GM12864 (cell line): ENCODE data around the gene ZNF584.

Source experiments
- DNase-seq: peaks from one replicate; pipeline ENCODE4 v3.0.0-alpha.2; 2011; ENCODE audit warnings: low read depth
- H3K4me3 ChIP-seq: 2 replicates; pipeline ENCODE4 v1.5.1; 2011; ENCODE audit warnings: mild to moderate bottlenecking, low read depth, low read length, control low read depth
- TF ChIP-seq, protein P1 (sequence below): IDR thresholded peaks from 2 replicates; pipeline ENCODE4 v1.5.1; 2011; ENCODE audit warnings: low read depth, mild to moderate bottlenecking, moderate library complexity, low read length, control low read depth, inconsistent platforms; ENCODE audit errors: missing control alignments

The ZNF584 gene

DNA sequence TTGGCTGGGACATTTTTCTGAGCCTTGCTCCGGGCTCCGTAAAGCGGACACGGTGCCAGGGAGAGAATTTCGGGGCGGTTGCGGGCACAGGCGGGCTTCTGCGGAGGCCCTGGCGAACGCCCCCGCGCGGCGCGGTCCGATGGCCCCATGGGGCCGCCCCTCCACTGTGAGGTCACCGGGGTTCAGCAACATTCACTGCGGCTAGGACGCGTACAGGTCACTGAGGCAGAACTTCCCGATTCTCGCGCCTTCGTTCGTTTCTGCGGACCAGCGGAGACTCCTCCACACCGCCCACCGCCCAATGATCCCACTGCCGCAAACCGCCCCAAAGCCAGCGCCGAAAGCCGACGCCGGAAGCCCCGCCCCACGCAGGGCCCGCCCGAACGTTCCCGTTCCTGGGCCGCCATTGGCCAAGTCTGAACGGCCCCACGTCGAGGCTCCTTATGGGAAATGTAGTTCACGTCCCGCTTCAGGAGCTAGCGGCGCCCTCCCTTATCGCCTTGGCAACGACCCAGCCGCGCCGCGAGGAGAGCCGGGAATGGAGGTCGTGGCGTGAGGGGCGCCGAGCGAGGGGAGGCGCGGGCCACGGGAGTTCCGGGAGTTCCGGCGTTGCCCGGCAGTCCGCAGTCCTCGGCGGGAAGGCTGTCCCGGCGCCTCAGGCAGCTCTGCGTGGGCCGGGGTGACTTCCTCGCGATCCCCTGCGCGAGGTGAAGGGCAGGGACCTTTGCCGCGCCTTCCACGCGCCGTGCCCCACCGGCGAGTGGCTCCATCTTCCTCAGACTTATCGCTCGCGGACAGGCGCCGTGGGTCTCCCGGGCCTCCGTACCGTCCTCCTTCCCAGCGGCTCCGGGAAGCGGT is at the start of gene ZNF584:
Gene ZNF584, plus strand, starts transcription at position 498 of the 858 bp plus-strand sequence. CDS start 499 bp downstream, outside the sequence.
- TF ChIP-seq, protein P1, sequence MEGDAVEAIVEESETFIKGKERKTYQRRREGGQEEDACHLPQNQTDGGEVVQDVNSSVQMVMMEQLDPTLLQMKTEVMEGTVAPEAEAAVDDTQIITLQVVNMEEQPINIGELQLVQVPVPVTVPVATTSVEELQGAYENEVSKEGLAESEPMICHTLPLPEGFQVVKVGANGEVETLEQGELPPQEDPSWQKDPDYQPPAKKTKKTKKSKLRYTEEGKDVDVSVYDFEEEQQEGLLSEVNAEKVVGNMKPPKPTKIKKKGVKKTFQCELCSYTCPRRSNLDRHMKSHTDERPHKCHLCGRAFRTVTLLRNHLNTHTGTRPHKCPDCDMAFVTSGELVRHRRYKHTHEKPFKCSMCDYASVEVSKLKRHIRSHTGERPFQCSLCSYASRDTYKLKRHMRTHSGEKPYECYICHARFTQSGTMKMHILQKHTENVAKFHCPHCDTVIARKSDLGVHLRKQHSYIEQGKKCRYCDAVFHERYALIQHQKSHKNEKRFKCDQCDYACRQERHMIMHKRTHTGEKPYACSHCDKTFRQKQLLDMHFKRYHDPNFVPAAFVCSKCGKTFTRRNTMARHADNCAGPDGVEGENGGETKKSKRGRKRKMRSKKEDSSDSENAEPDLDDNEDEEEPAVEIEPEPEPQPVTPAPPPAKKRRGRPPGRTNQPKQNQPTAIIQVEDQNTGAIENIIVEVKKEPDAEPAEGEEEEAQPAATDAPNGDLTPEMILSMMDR, result peak; percentile 20
- DNase-seq, result peak; percentile 79

DNA sequence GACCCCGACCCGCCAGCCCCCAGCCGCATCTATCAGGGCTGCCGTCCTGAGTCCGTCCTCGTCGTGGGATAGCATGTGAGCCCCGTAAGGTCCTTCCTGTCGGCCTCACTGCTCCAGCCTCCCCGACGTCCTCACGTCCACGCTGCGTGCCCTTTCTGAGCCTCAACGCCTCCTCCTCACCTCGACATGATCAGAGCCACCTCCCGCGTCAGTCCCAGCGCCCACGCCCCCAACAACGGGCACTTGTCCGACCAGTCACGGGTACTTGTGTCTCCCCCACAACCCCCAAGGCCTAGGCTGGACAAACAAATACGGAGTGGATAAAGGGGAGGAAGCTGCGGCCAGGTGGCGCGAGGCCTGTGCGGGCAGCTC is 46.6 kb upstream of the ZNF584 start:
- no peak for DNase-seq
- TF ChIP-seq, protein P1, result no peak

More for the DNA sequence above, at the start of gene ZNF584:
- H3K4me3 ChIP-seq, result peak within 1 kb of the TSS; percentile 76

GRCh38 chr19:58362272-58362994 is 46.0 kb upstream of the ZNF584 start, which contains the start of gene ZNF497:
Gene ZNF497, minus strand, starts transcription at chr19:58362751. Its CDS starts 5,116 bp downstream, at chr19:58357635.
- peak; percentile 84 for DNase-seq
- peak within 1 kb of the TSS; percentile 62 for H3K4me3 ChIP-seq
- TF ChIP-seq, protein P1, result no peak

More for the DNA sequence above, 46.6 kb upstream of the ZNF584 start:
- H3K4me3 ChIP-seq, result peak overlapping the region; percentile 62

DNA sequence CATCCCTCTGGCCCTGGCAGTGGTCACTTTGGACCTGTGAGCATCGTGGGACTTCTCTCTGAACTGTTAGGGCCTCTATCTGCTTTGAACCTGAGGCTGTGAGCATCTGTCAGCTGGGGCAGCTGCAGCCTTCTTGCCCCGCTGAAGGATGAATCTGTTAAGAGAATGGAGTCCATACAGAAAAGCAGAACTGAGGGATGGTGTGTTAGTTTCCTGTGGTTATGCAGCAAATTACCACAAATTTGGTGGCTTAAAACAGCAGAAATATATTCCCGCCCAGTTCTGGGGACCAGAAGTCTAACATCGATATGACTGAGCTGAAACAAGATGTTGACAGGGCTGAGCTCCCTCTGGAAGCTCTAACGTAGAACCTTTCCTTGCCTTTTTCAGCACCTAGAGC is 44.3 kb upstream of the ZNF584 start:
- DNase-seq, result no peak
- TF ChIP-seq, protein P1, result no peak
- no peak overlapping the region for H3K4me3 ChIP-seq

DNA sequence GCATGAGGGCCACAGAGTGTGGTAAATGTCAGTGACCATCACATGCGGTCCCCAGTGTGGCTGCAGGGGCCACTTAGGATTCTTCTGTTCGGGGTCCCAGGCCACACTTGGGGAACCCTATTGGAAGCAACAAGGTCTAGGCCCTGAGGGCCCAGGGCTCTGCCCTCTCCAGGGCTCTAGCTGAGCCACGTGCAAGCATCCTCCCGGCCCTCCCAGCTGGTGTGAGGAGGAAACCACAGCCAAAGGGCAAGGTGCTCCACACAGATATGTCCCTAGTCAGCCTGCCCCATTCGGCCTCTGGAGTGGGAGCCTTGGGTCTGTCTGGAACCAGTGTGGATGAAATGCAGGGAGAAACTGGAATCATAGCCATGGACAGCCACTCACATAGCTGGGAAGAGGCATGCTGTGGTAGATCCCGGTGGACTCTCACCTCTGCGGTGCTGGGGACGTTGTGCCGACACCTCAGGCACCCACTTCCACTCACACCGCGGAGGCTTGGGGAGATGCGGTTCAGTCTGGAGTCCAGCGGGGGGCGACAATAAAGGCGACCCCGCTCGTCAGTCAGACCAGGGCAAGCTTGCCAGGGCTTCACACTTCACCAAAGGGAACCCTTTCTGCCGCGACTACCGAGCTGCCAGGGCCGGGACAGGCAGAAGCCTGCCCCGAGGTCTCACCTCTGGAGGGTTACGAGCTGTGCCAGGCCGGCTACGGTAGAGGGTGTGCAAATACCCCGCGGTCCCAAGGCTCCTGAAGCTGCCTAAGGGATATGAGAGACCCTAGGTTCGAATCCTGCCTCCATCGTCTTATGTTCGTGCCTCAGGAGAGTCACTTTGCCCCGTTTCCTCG is 41.6 kb upstream of the ZNF584 start:
- H3K4me3 ChIP-seq, result no peak overlapping the region
- no peak for DNase-seq
- TF ChIP-seq, protein P1, result no peak

DNA sequence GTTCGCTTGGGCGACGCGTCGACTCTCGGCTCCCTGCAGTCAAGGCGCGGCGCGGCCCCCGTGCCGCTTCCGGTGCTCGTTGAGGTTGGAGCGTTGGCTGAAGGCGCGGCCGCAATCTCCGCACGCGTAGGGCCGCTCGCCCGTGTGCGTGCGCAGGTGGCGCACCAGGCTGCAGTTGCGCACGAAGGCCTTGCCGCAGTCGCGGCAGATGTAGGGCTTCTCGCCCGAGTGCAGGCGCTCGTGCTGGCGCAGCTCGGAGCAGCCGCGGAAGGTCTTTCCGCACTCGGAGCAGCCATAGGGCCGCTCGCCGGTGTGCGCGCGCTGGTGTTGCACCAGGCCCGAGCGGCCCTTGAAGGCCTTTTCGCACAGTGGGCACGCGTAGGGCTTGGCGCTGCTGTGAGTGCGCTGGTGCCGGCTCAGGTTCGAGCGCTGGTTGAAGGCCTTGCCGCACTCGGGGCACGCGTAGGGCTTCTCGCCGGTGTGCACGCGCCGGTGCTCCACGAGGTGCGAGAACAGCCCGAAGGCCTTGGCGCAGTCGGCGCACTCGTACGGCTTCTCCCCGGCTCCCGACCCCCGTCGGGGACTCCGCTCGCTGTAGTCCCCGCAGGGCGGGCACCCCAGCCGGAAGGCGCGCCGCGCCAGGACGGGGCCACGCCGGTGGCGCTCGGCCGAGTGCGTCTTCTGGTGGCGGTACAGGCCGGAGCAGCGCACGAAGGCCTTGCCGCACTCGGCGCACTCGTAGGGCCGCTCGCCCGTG is 40.6 kb upstream of the ZNF584 start:
- TF ChIP-seq, protein P1, result no peak
- no peak for DNase-seq
- no peak overlapping the region for H3K4me3 ChIP-seq
